ENCODE results near the gene KRR1.
"Not testable (repeated sequence)": the region's sequence is repeated elsewhere in the genome, so short reads cannot be mapped to it uniquely, and the experiment has no call there.

KRR1 gene

DNA sequence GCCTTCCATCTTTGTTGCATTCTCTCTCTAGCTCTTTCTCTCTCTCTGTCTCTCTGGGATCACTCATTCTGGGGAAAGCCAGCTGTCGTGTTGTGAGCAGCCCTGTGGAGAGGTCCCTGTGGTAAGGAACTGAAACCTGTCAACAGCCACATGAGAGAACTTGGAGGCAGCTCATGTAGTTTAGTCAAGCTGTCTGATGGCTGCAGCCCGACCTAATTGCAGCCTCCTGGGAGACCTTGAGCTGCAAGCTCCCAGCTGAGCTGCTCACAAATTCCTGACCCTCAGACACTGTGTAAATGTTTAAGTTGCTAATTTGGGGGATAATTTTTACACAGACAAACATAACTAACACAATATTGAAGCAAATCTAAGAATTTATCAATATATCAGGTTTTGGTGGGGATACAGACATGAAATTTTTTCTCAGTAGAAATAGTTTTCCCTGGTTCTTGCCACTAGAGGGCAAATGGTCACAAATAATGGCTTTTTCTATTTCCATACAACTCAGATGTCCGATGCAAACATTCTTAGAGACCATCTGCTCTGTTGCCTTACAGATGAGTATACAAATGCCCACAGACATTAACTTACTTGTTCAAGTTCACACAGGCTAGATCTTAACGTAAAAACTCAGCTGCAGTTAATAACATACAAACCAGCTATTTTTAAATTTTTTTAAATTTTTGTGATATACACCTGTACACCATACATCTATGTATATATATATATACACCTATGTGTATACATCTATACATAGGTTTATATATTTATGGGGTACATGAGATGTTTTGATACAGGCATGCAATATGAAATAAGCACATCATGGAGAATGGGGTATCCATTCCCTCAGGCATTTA is 15.5 kb upstream of the KRR1 start:
- Histone ChIP-seq H3K4me2 (ENCODE audit: low read length) (no peak overlapping the region), H3K9ac (ENCODE audit: low read length) (no peak overlapping the region), H2BK120ac (ENCODE audit: insufficient read depth, low read length, poor library complexity) (no peak overlapping the region), H4K91ac (ENCODE audit: low read depth, low read length) (no peak overlapping the region), H3K79me1 (ENCODE audit: low read length) (no peaks in the 10 kb centered on the region), H4K8ac (ENCODE audit: low read depth, low read length) (no peak overlapping the region), H3K36me3 (ENCODE audit: control insufficient read depth in 1 of 2, insufficient read depth in 2 of 2, low read length in 2 of 2) (no peaks in the 10 kb centered on the region), H2AFZ (ENCODE audit: insufficient read depth, low read length, poor library complexity) (no peak overlapping the region), H4K12ac (ENCODE audit: low read depth, low read length) (no peak overlapping the region), H3K27ac (ENCODE audit: low read depth, low read length) (no peak overlapping the region), H3K79me2 (ENCODE audit: control insufficient read depth, insufficient read depth, low read length, poor library complexity) (no peaks in the 10 kb centered on the region), H3K9me3 (ENCODE audit: insufficient read depth, low read depth, low read length) (no peaks in the 10 kb centered on the region), H3K4ac (ENCODE audit: low read depth, low read length) (no peak overlapping the region), H2BK5ac (ENCODE audit: low read depth, low read length, poor library complexity) (no peak overlapping the region), H3K18ac (ENCODE audit: low read length) (no peak overlapping the region), H2BK12ac (ENCODE audit: low read length) (no peak overlapping the region), H3K27me3 (ENCODE audit: insufficient read depth, low read length) (no peaks in the 10 kb centered on the region), H3K23ac (ENCODE audit: low read length) (no peak overlapping the region), H3K4me1 (ENCODE audit: control insufficient read depth in 1 of 2, insufficient read depth in 2 of 2, low read length in 2 of 2) (no peaks in the 10 kb centered on the region), H3K14ac (ENCODE audit: low read length) (no peak overlapping the region), H2AK5ac (ENCODE audit: low read length) (no peak overlapping the region), H3K4me3 (ENCODE audit: low read depth, low read length) (no peak overlapping the region)
- WGBS (ENCODE audit: extremely low coverage, insufficient coverage, insufficient read length), result no CpG with 5 or more reads among the region's 4 CpGs
- peak in 1 of 2 donors; percentile 76 for DNase-seq

DNA sequence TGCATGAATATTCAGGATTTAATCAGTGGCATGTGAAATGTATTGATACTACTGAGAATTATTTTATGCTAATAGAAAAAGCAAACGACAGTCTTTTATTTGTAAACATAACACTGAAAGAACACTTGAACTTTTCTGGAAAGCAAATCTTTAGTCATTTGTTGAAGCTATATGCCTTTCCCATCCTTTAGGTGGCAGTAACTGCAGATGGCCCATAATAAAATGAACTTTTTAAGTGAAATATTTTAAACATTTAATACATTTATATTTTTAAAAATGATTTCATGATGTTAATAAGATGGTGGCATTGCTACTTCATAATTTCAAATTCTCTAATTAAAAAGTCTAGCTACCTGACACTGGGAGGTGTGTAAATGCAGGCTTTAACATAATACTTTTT is 13.9 kb upstream of the KRR1 start:
- H3K9me3 ChIP-seq (ENCODE audit: insufficient read depth, low read depth, low read length), result no peaks in the 10 kb centered on the region
- WGBS (ENCODE audit: extremely low coverage, insufficient coverage, insufficient read length), result no CpG with 5 or more reads among the region's 1 CpG

DNA sequence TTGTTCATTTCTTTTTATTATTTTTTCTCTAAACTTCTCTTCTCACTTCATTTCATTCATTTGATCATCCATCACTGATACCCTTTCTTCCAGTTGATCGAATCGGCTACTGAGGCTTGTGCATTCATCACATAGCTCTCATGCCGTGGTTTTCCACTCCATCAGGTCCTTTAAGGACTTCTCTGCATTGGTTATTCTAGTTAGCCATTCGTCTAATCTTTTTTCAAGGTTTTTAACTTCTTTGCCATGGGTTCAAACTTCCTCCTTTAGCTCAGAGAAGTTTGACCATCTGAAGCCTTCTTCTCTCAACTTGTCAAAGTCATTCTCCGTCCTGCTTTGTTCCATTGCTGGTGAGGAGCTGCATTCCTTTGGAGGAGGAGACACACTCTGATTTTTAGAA is 10.7 kb upstream of the KRR1 start:
- H4K91ac ChIP-seq (ENCODE audit: low read depth, low read length); H3K9ac ChIP-seq (ENCODE audit: low read length); H4K8ac ChIP-seq (ENCODE audit: low read depth, low read length); H3K36me3 ChIP-seq (ENCODE audit: control insufficient read depth in 1 of 2, insufficient read depth in 2 of 2, low read length in 2 of 2); H3K14ac ChIP-seq (ENCODE audit: low read length); H3K79me1 ChIP-seq (ENCODE audit: low read length); H4K12ac ChIP-seq (ENCODE audit: low read depth, low read length); H2AK5ac ChIP-seq (ENCODE audit: low read length); H3K4ac ChIP-seq (ENCODE audit: low read depth, low read length); H3K27ac ChIP-seq (ENCODE audit: low read depth, low read length); H2AFZ ChIP-seq (ENCODE audit: insufficient read depth, low read length, poor library complexity); H2BK5ac ChIP-seq (ENCODE audit: low read depth, low read length, poor library complexity); H2BK120ac ChIP-seq (ENCODE audit: insufficient read depth, low read length, poor library complexity); H3K79me2 ChIP-seq (ENCODE audit: control insufficient read depth, insufficient read depth, low read length, poor library complexity); H3K27me3 ChIP-seq (ENCODE audit: insufficient read depth, low read length); H3K18ac ChIP-seq (ENCODE audit: low read length); H3K4me2 ChIP-seq (ENCODE audit: low read length); H3K9me3 ChIP-seq (ENCODE audit: insufficient read depth, low read depth, low read length); H3K23ac ChIP-seq (ENCODE audit: low read length); H2BK12ac ChIP-seq (ENCODE audit: low read length); DNase-seq; H3K4me1 ChIP-seq (ENCODE audit: control insufficient read depth in 1 of 2, insufficient read depth in 2 of 2, low read length in 2 of 2); H3K4me3 ChIP-seq (ENCODE audit: low read depth, low read length): not testable (repeated sequence)
- no CpG with 5 or more reads among the region's 5 CpGs for WGBS (ENCODE audit: extremely low coverage, insufficient coverage, insufficient read length)

More for the DNA sequence above, 13.9 kb upstream of the KRR1 start:
- no peak overlapping the region for H4K8ac ChIP-seq (ENCODE audit: low read depth, low read length)
- no peak for DNase-seq
- no peak overlapping the region for H2AFZ ChIP-seq (ENCODE audit: insufficient read depth, low read length, poor library complexity)
- no peak overlapping the region for H3K23ac ChIP-seq (ENCODE audit: low read length)
- H3K4me3 ChIP-seq (ENCODE audit: low read depth, low read length), result no peak overlapping the region
- H3K36me3 ChIP-seq (ENCODE audit: control insufficient read depth in 1 of 2, insufficient read depth in 2 of 2, low read length in 2 of 2), result no peaks in the 10 kb centered on the region
- no peak overlapping the region for H3K4ac ChIP-seq (ENCODE audit: low read depth, low read length)
- no peak overlapping the region for H3K9ac ChIP-seq (ENCODE audit: low read length)
- H2BK5ac ChIP-seq (ENCODE audit: low read depth, low read length, poor library complexity), result no peak overlapping the region
- no peak overlapping the region for H4K12ac ChIP-seq (ENCODE audit: low read depth, low read length)
- no peak overlapping the region for H3K4me2 ChIP-seq (ENCODE audit: low read length)
- no peak overlapping the region for H3K18ac ChIP-seq (ENCODE audit: low read length)
- H4K91ac ChIP-seq (ENCODE audit: low read depth, low read length), result no peak overlapping the region
- no peaks in the 10 kb centered on the region for H3K4me1 ChIP-seq (ENCODE audit: control insufficient read depth in 1 of 2, insufficient read depth in 2 of 2, low read length in 2 of 2)
- H3K27ac ChIP-seq (ENCODE audit: low read depth, low read length), result no peak overlapping the region
- H2BK120ac ChIP-seq (ENCODE audit: insufficient read depth, low read length, poor library complexity), result no peak overlapping the region
- no peaks in the 10 kb centered on the region for H3K27me3 ChIP-seq (ENCODE audit: insufficient read depth, low read length)
- H2BK12ac ChIP-seq (ENCODE audit: low read length), result no peak overlapping the region
- H3K14ac ChIP-seq (ENCODE audit: low read length), result no peak overlapping the region
- H3K79me2 ChIP-seq (ENCODE audit: control insufficient read depth, insufficient read depth, low read length, poor library complexity), result no peaks in the 10 kb centered on the region
- H2AK5ac ChIP-seq (ENCODE audit: low read length), result no peak overlapping the region
- H3K79me1 ChIP-seq (ENCODE audit: low read length), result no peaks in the 10 kb centered on the region

- not testable (repeated sequence) for DNase-seq; H2AK5ac ChIP-seq (ENCODE audit: low read length); H3K14ac ChIP-seq (ENCODE audit: low read length); H3K4ac ChIP-seq (ENCODE audit: low read depth, low read length); H2BK120ac ChIP-seq (ENCODE audit: insufficient read depth, low read length, poor library complexity); H3K9ac ChIP-seq (ENCODE audit: low read length); H3K79me1 ChIP-seq (ENCODE audit: low read length); H3K36me3 ChIP-seq (ENCODE audit: control insufficient read depth in 1 of 2, insufficient read depth in 2 of 2, low read length in 2 of 2); H3K27ac ChIP-seq (ENCODE audit: low read depth, low read length); H3K18ac ChIP-seq (ENCODE audit: low read length); H4K8ac ChIP-seq (ENCODE audit: low read depth, low read length); H4K12ac ChIP-seq (ENCODE audit: low read depth, low read length); H2AFZ ChIP-seq (ENCODE audit: insufficient read depth, low read length, poor library complexity); H4K91ac ChIP-seq (ENCODE audit: low read depth, low read length); H3K79me2 ChIP-seq (ENCODE audit: control insufficient read depth, insufficient read depth, low read length, poor library complexity); H3K9me3 ChIP-seq (ENCODE audit: insufficient read depth, low read depth, low read length); H3K27me3 ChIP-seq (ENCODE audit: insufficient read depth, low read length); H2BK12ac ChIP-seq (ENCODE audit: low read length); H3K23ac ChIP-seq (ENCODE audit: low read length); H2BK5ac ChIP-seq (ENCODE audit: low read depth, low read length, poor library complexity); H3K4me2 ChIP-seq (ENCODE audit: low read length); H3K4me3 ChIP-seq (ENCODE audit: low read depth, low read length); H3K4me1 ChIP-seq (ENCODE audit: control insufficient read depth in 1 of 2, insufficient read depth in 2 of 2, low read length in 2 of 2)
Observed at GRCh38 chr12:75521224-75521623, 9.8 kb upstream of the KRR1 start.
